ENCODE results near the gene CD6.

The CD6 gene

DNA sequence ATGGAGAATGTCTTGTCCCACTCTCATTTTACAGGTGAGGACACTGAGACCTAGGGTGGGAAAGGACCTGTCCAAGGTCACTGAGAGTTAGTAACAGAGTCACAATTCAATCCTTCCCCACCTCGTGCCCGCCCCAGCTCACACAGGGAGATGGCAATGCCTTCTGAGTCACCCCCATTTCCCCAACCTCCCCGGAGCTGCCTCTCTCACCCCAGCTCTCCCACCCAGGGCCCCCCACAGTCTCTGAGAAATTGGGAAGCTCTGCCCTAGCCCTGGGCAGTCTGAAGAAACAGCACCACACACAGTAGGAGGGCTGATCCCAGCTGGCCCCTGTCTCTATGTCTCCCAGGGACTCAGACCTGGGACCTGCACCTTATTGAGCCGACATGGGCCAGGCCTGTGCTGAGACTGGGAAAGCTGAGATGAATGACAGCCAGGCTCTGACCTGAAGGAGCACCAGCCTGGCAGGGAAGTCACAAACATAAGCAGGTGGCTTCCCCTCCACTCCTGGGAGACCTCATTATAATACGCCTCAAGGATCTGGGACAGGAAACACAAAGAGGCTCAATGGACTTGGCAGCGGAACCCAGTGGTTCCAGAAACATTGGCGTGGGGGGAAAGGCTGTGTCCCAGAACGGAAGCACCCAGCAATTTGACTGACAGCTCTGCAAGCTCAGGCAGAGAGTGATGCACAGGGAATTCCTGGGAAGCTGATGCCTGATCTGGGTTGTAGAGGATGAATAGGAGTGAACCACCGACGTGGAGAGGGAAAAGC, 51.0 kb downstream of the CD6 start:
- Histone ChIP-seq H3K9ac (ENCODE audit: low read depth, low read length) (no peak overlapping the region), H3K4me3 (ENCODE audit: low read depth in 1 of 2, low read length in 2 of 2) (no peak overlapping the region), H3K4me2 (ENCODE audit: insufficient read depth, low read length) (no peak overlapping the region)

DNA sequence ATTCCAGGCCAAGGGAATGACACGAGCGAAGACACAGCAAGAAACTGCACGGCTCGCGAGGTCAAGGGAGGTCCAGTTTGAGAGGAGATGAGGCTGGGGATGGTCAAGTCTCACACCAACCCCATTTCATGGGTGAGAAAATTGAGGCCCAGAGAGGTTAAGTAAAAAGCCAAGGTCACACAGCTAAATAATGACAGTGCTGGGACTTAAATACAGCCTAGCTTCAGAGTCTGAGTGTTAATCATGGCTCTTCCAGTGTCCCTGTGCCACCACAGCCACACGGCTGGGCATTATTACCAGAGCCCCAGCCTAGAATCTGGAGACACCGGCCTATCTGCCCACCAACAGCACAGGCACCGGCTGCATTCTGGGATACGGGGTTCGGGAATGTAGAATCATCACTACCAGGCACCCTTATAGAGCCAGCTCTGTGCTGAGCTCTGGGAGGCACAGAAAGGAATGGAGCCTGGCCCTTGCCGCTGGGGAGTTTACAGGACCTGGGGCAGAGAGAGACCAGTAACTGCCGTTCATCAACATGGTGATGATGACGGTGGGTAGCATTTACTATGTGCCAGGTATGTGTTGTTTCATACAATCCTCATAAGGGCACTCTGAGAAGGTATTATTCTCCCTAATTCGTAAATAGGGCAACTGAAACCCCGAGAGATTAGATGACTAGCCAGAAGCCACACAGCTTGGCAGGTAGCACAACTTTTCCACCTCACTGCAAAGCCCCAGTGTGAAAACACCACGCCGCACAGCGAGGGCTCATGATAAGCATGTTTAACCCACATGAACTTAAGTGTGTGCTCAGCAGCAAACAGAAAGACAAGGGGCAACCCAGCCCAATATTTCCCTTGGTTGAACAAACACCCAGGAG, 51.8 kb downstream of the CD6 start:
- Histone ChIP-seq H3K79me2 (ENCODE audit: insufficient read depth, low read length) (no peaks in the 10 kb centered on the region), H3K27ac (ENCODE audit: low read length) (no peak overlapping the region), H3K4me1 (ENCODE audit: insufficient read depth, low read length) (peaks cover 21% of the 10 kb centered on the region), H3K9ac (ENCODE audit: low read depth, low read length) (no peak overlapping the region), H3K4me3 (ENCODE audit: low read depth in 1 of 2, low read length in 2 of 2) (no peak overlapping the region), H3K36me3 (ENCODE audit: insufficient read depth, low read length) (no peaks in the 10 kb centered on the region), H3K4me2 (ENCODE audit: insufficient read depth, low read length) (no peak overlapping the region), H3K27me3 (ENCODE audit: insufficient read depth, low read length, poor library complexity) (peaks cover 19% of the 10 kb centered on the region), H3K9me3 (ENCODE audit: insufficient read depth, low read length, severe bottlenecking) (no peaks in the 10 kb centered on the region), H2AFZ (ENCODE audit: low read depth, low read length) (no peak overlapping the region), H4K20me1 (ENCODE audit: insufficient read depth, low read length) (peaks cover 5% of the 10 kb centered on the region; the same call in 1 of the 2 replicates)
- ATAC-seq (ENCODE audit: insufficient read depth, low read depth) (no peak), DNase-seq (no peak)
- TF ChIP-seq, protein P1, sequence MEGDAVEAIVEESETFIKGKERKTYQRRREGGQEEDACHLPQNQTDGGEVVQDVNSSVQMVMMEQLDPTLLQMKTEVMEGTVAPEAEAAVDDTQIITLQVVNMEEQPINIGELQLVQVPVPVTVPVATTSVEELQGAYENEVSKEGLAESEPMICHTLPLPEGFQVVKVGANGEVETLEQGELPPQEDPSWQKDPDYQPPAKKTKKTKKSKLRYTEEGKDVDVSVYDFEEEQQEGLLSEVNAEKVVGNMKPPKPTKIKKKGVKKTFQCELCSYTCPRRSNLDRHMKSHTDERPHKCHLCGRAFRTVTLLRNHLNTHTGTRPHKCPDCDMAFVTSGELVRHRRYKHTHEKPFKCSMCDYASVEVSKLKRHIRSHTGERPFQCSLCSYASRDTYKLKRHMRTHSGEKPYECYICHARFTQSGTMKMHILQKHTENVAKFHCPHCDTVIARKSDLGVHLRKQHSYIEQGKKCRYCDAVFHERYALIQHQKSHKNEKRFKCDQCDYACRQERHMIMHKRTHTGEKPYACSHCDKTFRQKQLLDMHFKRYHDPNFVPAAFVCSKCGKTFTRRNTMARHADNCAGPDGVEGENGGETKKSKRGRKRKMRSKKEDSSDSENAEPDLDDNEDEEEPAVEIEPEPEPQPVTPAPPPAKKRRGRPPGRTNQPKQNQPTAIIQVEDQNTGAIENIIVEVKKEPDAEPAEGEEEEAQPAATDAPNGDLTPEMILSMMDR (IDR thresholded peaks at IDR 0.05; ENCODE audit: borderline replicate concordance, extremely low read depth, low read length, poor library complexity, severe bottlenecking) = no peak
- TF ChIP-seq EZH2 (IDR thresholded peaks at IDR 0.05; ENCODE audit: borderline replicate concordance, low read depth, low read length, severe bottlenecking) = no peak

More for the DNA sequence above, 51.0 kb downstream of the CD6 start:
- DNase-seq (no peak), ATAC-seq (ENCODE audit: insufficient read depth, low read depth) (no peak)
- H3K9me3 ChIP-seq (ENCODE audit: insufficient read depth, low read length, severe bottlenecking) = no peaks in the 10 kb centered on the region
- H2AFZ ChIP-seq (ENCODE audit: low read depth, low read length) = no peak overlapping the region
- H3K27me3 ChIP-seq (ENCODE audit: insufficient read depth, low read length, poor library complexity) = peaks cover 19% of the 10 kb centered on the region
- H3K27ac ChIP-seq (ENCODE audit: low read length) = no peak overlapping the region
- TF ChIP-seq, protein P1 (IDR thresholded peaks at IDR 0.05; ENCODE audit: borderline replicate concordance, extremely low read depth, low read length, poor library complexity, severe bottlenecking) = no peak
- no peak for TF ChIP-seq EZH2 (IDR thresholded peaks at IDR 0.05; ENCODE audit: borderline replicate concordance, low read depth, low read length, severe bottlenecking)
- H4K20me1 ChIP-seq (ENCODE audit: insufficient read depth, low read length) = peaks cover 5% of the 10 kb centered on the region; the same call in 1 of the 2 replicates
- no peaks in the 10 kb centered on the region for H3K36me3 ChIP-seq (ENCODE audit: insufficient read depth, low read length)
- peaks cover 21% of the 10 kb centered on the region for H3K4me1 ChIP-seq (ENCODE audit: insufficient read depth, low read length)
- no peaks in the 10 kb centered on the region for H3K79me2 ChIP-seq (ENCODE audit: insufficient read depth, low read length)

DNA sequence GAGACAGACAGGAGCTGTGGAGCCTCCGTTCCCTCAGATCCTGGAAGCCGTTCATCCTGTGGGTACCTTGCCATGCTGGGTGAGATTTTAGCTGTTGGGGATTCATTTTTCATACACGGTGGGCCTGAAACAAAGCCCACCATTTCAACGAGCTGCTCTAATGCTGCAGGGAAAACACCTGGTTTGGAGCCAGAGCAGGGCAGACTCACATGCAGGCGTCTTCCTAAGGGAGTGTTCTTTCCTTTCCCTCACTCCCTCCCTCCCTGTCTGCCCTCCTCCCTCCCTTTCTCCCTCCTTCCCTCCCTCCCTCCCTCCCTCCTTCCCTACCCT, 52.5 kb downstream of the CD6 start:
- Histone ChIP-seq H3K4me1 (ENCODE audit: insufficient read depth, low read length) (peaks cover 21% of the 10 kb centered on the region), H3K27me3 (ENCODE audit: insufficient read depth, low read length, poor library complexity) (peaks cover 19% of the 10 kb centered on the region), H3K9ac (ENCODE audit: low read depth, low read length) (no peak overlapping the region), H3K36me3 (ENCODE audit: insufficient read depth, low read length) (no peaks in the 10 kb centered on the region), H3K4me3 (ENCODE audit: low read depth in 1 of 2, low read length in 2 of 2) (no peak overlapping the region), H3K9me3 (ENCODE audit: insufficient read depth, low read length, severe bottlenecking) (no peaks in the 10 kb centered on the region), H3K27ac (ENCODE audit: low read length) (no peak overlapping the region), H2AFZ (ENCODE audit: low read depth, low read length) (no peak overlapping the region), H4K20me1 (ENCODE audit: insufficient read depth, low read length) (peaks cover 5% of the 10 kb centered on the region; the same call in 1 of the 2 replicates), H3K79me2 (ENCODE audit: insufficient read depth, low read length) (no peaks in the 10 kb centered on the region), H3K4me2 (ENCODE audit: insufficient read depth, low read length) (no peak overlapping the region)
- TF ChIP-seq EZH2 (IDR thresholded peaks at IDR 0.05; ENCODE audit: borderline replicate concordance, low read depth, low read length, severe bottlenecking) = no peak
- TF ChIP-seq, protein P1 (IDR thresholded peaks at IDR 0.05; ENCODE audit: borderline replicate concordance, extremely low read depth, low read length, poor library complexity, severe bottlenecking) = no peak
- ATAC-seq (ENCODE audit: insufficient read depth, low read depth) = no peak
- DNase-seq = no peak

Data from DND-41 (cell line).